Bone marrow (tissue), 2 donors: ENCODE data around the gene TNIP3.
"Not testable (repeated sequence)": the region's sequence is repeated elsewhere in the genome, so short reads cannot be mapped to it uniquely, and the experiment has no call there.

ENCODE experiments used
- DNase-seq, 2 donors: peaks; one replicate each; lab custom pipeline; 2025; lab: John Stamatoyannopoulos, UW

Gene TNIP3

DNA sequence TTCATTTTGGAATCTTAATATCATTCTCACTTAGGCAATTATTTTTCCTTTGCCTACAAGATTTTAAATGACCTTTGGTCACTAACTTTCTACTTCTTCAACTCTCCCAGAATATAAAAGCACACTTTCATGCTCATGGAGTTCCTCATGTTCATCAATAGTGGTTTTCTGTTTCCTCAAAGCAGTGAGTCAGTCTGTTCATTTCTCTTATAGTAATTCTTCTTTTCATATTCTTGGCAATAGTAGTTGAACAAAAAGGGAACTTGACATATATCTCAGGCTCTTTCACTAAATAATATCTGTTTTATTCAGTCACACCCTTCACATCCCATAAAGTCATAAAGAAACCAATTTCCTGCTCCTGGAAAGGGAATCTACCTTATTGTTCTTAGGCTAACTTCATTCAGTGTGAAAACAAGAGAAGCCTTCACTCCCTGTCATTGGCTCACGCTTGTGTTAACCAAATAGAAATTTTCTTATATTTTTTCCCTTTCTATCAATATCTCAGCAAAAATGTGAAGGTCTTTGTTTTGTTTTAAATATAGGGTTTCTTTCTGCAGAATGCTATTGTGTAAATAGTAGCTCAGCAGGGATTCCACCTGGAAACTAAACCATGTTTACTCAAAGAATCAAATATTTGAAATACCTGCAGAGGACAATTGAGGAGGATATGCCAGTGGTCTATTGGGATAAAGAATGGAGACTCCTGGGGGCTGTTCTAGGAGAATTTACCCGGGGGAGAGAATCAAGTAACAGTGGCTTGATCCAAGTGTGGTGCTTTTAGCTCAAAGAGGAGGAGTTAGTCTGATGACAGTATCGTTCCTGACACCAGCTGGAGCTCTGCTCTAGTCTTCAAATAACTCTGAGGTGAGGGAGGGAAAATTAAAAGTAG, 13.4 kb upstream of the TNIP3 start:
- no peak for DNase-seq

DNA sequence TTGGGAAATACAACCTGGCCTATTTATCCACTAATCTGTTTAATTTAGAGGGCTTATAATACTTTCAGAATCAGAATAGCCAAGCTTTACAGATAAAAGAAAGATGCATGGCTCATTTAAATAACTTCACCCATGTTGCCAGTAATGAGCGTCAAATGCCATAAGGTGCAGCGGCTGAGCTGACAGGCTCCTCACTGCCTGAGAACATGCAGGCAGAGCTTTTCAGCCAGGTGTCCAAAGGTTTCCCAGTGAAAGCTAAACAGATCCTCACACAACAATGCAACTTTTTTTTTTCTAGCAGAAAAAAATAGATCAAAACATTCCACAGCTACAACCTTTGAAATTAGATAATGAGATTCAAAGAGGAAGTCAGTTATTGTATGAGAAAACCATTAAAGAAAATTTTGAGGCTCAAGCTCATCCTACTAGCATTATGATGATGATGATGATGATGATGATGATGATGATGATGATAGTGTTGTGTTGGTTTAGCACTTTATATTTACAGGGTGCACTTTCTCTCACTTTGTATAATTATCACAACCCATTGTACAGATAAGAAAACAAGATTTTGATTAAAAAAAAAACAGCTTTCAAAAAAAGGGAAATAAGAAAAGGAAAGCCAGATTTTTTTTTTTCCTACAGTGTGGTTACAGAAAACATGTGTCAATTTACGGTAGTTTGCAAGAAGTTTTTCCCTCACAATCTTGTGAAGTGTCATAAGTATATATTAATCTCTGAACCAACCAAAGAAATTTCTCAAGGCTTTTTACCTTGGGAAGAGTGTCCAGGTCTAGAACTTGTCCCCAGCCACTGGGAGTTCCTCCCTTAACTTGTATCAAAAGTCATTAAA, 12.2 kb upstream of the TNIP3 start:
- DNase-seq = no peak

DNA sequence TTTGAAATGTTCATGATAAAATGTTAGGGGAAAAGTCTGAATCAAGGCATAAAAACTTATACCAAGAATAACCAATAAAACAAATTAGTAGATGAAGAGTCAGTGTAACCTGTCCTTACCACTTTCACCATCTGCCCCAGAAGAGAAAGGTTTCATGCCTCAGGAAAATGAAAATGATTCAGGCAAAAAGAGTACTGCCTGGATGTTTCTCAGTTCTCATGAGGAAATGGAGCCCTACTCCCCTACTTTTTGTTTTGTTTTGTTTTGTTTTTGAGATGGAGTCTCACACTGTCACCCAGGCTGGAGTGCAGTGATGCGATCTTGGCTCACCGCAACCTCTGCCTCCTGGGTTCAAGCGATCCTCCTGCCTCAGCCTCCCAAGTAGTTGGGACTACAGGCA, 7.4 kb upstream of the TNIP3 start:
- not testable (repeated sequence) for DNase-seq

DNA sequence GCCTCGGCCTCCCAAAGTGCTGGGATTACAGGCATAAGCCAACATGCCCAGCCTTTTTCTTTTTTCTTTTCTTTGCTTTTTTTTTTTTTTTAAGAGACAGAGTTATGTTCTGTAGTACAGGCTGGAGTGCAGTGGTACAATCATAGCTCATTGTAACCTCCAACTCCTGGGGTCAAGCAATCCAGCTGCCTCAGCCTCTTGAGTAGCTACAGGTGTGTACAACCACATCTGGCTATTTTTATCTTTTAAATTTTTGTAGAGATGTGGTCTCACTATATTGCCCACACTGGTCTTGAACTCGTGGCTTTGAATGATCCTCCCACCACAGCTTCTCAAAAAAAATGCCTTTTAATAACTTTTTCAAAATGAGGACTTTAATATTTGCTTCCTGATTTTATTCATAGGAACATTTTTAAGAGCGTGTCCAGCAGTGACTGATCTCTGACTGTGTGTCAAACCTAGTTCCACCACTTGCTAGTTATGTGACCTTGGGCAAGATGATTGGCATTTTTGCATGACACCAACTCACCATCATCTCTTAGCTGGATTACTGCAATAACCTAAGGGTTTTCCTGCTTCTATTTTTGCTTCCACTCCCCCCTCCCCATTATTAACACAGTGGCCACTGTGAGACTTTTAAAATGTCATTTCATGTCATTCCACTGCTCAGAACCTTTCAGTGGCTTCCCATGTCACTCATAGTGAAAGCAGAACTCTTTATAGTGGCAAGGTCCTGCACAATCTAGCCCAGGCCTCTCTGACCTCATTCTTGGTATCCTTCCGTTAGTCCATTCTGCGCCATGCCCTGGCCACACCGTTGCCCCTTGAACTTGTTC, 4.5 kb upstream of the TNIP3 start:
- no peak for DNase-seq

DNA sequence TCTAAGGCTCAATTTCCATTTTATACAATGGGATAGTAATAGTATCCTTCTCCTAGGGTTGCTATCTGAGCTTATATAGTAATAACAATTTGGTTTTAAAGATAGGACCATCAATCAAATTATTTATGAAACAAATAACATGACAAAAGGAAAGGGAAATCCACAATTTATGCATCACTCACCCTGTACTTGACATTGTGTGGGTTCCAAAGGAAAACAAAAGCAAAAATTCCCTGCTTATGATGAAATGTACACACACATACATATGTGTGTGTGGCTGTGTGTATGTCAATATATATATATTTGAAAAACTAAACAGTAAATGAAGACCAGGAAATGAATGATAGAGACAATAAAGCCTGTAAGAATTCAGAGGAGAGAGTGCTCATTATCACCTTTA, 2.9 kb upstream of the TNIP3 start:
- no peak for DNase-seq

DNA sequence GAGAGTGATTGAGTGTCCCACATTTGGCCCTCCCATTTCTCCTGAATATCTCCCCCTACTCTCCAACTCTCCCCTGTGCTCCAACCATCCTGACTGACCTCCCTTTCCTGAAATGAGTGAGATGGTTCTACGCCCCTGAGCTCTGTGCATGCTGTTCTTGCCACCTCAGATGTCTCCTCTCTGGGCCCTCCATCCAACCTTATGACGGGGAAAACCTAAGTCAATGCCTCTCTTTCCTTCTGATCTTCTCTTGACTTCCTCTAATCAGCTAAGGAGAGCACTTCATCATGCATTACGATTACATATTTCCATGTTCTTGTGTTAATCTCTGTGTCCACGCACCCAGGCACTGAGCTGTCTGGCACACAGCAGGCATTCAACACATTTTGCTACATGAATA, 1.1 kb upstream of the TNIP3 start:
- no peak for DNase-seq

DNA sequence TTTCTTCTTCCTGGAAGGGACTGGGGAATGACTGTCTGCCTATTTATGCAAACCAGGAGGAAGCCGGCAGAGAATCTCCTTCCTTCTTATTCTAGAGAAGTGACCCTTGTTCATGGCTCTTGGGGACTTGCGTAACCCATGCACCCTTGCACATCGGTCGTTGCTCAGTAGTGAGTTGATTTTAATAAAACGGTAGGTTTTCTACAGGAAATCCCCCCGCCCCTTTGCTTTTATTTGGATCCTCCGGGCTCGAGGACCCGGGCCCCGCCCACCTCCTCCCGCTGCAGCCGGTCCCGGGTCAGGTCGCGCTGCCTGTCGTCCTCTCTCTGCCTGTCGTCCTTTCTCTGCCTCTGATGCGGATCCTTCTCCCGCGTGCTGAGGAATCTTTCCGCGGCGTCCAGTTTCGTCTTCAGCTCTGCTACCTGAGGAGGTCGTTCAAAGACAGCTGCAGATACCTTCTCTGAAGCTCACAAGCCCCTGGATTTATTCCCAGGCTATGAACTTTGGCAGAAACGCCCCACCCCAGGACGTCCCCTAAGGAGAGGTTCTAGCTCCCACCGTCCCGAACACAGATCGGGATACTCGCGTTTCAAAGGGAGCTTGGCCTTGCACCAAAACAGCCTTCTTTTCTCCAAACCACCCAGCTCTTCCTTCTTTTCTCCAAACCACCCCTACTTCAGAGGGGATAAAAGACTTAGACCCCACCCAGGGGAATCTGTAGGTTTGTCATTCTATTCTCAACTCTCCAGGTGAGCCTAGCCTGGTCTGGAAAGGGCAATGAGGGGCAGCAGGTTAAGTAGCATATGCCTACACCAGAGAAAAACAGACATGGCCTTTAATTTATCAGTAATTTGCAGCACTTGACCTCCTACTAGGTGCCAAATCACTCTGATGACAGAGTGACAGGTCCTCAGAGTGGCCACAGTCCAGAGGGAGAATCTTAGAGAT, 7.0 kb downstream of the TNIP3 start:
- DNase-seq = peak in 1 of 2 donors; percentile 29

DNA sequence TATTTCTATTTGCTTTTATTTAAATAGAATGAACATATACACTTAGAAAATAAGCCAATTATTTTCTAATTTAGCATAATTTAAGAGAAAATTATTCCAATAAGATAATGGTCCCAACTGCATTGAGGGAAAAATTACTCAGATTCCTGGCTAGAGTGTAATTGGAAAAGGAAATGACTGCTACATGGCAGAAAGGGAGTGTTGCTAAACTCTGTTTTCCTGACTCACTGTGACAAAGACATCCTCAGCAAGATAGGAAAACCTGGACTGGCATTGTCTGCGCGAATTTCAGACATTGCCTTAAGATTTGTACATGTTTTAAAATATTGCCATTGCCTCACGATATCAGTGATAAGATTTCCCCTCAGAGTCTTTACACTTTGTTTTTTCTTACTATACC, 8.2 kb downstream of the TNIP3 start:
- no peak for DNase-seq

DNA sequence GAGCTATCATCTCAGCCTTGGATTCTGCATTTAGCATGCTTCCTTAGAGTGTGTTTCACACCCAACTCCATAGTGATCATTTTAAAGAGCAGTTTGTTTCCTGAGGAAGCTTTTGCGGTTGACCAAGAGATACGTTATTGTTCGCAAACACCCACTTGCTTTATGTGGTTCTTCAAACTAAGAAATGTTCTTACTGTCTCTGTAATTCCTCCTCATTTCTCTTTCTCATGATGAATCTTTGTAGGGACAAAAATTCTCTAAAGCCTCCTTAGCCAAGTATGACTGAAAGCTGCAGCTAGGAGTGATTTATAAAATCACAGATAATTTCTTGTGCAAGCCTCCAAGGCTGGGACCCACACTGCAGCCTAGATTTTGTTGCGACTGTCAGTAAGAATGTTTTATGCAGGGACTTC, 10.0 kb downstream of the TNIP3 start:
- DNase-seq = no peak

DNA sequence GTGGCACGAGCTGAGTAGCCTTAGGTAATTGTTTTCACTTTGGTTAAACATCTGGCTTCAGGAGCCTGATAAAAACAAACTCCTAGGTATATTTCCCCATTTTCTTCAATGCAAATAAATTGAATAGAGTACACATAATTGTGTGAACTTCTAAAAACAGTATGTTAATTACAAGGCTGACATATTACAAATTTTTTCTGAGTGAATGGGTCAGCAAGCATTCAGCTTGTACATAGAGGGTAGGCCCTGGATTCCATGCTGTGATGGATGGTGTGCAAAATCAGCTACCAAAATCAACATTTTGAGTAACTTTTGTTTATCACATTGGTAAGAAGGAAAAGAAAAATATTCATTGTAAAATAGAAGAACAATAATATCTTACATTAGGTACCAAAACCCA, 12.2 kb downstream of the TNIP3 start:
- no peak for DNase-seq

DNA sequence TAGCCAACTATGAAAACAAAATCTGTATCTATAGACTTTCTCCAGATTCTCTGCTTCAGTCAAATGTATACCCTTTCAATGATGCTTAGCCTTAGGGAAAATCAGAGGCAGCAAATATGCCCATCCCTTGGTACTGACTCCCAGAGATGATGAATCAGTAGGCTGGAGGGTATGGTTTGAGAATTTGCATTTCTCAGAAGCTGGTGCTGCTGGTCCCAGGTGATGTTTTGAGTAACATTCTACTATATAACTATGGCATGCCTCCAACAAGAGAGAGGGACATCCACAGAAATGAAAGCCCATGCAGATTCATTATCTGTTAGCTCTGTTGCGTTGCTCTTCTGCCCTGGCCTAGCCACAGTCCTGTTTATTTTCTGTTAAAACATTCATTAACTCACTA, 13.6 kb downstream of the TNIP3 start:
- no peak for DNase-seq

DNA sequence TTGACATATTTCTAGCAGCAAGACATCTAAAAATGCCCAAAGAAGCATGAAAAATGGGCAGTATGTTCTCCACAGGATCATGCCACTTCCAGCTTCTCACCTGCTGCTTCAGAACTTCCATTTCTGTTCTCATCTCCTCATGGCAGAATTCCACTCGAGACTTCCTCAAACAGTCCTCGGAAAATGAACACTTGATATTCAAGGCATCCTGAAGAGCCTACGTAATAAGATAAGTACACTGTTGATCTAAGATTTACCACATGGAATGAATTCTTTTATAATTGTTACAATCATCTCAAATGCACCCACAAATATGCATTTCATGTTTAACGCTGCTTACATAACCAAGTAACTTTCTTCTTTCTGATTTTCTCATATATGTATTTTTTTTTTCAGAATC, 14.1 kb downstream of the TNIP3 start:
- DNase-seq = no peak

DNA sequence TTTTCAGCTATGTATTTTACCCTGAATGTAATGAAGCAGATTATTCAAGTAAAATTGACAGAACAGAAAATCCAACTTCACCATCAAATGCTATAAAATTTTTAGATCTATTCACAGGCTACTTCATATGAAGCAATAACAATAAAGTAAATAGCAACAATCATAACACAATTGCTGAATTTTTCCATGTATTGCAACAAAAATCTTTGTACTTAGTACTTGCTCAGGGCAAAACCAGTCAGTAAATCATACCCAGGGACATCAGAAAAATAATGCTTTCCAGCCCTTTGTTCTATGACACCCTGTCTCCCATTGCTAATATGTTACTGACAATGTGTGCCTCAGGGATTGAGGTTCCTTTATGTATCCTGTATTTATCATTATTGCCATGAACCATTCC, 15.5 kb downstream of the TNIP3 start:
- no peak for DNase-seq

DNA sequence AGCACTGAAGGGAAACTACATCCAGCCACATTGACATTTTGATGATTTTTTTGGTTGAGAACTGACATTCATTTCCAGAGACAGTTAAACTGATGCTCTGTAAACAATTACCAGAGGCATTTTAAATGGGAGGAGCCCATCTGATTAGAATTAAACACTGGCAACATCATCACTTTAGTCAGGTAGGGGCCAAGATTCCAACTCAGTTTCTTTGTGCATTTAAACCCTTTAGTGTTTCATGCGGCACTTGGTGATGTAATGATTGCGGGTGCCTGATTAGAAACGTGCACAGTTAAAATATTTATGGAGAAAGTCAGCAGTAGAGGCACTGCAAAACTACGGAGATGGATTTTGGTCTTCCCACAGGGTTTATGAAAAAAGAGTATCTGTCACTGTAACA, 16.1 kb downstream of the TNIP3 start:
- DNase-seq = no peak

DNA sequence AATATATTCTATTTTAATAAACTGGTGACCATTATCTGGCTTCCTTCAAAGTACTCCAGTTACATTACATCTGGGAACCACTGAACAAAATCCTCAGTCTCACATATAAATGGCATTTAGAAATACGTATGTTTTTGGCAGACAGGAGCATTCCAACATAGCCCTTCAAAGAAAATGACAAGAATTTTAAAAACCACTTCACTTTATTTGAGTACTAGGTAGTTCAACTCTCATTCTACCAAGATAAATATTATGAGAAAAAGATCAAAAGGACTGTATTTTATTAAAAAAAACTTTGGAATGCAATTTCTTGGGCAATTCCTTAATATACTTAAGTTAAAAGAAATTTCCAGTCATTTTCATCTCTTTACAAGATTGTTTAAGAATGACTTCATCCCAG, 17.6 kb downstream of the TNIP3 start:
- DNase-seq = no peak

DNA sequence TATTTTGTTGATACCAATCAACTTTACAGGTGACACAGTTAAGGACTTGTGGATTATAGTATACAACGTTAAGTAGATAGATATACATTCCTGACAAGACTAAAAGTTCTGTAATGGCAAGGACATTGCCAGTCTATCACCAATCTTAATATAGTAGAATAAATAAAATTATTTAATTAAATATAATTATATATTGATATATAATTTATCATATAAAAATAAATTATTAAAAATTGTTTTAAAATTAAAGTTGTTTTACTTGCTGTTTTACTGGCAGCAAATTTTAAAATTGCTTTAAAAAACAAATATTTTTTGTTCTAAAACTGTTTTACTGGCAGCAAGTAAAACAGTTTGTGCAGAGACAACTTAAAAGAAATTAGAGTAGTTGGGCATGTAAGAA, 18.7 kb downstream of the TNIP3 start:
- DNase-seq = no peak

DNA sequence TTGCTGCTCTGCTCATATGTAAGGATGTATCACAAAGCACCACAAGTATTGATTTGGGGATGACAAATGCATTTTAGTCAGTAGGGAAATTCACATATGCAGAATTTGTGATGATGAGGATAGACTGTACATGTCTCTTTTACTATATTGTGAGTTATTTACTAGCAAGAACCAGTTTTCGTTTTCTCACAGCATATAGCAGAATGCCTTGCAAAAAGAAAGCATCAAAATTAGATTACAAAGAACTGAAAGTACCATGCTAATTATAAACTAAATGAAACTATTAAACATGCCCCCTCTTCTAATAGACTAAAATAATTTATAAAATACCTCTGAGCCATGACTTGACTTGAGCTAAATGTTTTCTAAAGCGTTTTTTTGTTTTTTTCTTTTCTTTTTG, 20.1 kb downstream of the TNIP3 start:
- no peak for DNase-seq

DNA sequence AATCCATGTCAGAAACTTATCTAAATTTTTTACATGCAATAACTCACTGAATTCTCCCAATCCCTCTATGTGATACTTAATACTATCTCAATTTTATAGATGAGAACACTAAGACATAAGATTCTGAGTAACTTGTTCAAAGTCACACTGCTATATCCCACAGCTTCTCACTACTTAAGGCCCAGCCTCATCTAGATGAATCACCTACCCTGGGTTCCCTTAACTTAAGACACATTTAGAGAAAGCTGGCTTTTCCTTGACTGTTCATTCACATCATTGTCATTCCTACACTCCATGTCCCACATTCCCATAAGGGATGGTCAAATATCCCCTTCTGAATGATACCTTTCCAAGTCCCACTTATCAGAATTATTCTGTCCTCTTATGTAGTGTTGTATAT, 21.0 kb downstream of the TNIP3 start:
- DNase-seq = no peak

DNA sequence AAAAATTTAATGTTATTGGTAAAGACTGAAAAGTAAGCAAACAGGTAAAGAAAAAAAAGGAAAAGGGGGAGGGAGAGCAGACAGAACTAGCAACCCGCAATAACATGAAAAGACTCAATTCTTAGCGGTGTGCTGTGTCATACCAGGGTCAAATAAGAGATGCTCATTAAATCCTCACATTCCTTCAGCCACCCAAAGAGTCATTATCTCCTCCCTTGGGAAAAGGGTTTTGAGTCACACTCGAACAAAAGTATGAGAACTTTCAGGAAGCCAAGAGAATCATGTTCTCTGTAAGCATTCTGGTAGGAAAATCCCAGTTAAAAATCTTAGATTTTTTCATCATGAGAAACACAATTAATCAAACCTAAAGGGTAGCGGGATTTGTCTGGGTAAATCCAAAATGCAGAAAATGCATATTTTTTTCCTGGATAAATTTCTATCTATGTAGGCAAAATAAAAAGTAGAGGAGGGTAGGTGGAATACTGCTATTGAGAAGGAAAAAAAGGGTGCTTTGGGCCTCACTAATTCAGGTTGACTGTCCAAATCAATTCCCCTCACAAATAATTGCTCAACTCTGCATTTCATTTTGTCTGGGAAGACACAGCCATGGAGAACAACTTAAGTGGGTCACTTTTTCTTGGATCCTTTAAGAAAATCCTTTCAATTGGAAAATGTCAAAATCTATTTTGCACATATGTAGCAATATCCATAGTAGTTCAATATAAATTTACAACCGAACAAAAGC, 23.2 kb downstream of the TNIP3 start:
- no peak for DNase-seq

DNA sequence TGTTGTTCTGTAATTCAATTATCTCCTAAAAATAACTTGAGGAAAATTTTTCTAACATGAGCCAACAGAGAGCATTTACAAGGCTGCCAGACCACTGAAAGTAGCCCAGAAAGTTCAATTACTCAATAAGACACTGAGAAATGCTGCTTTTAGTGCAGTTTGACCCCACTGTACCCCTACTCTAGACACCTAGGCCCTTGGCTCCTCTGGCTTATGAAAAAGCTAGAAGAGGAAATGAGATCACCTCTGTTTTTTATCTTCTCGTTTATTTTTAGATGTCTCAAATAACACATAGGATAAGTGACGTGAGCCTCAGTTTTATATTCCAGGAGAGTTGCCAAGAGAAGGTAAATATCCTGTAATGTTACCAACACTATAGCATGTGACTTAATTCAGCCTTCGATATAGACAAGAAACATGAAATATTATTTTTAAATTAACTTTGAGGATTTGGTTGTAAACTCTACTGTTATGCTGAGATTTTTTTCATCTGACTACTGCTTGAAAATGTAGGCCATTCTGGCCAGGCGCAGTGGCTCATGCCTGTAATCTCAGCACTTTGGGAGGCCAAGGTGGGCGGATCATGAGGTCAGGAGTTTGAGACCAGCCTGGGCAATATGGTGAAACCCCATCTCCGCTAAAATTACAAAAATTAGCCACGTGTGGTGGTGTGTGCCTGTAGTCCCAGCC, 24.4 kb downstream of the TNIP3 start:
- no peak for DNase-seq
